HG02678 (cell line): ENCODE measurements around the gene GTSE1.

Experiments used
- ATAC-seq: cut with Tn5 transposase; IDR thresholded peaks from one replicate; pipeline ENCODE4 v1.9.1; 2021; ENCODE audit warnings: mild to moderate bottlenecking, moderate library complexity; ENCODE audit not compliant: unreplicated experiment

Gene GTSE1

DNA sequence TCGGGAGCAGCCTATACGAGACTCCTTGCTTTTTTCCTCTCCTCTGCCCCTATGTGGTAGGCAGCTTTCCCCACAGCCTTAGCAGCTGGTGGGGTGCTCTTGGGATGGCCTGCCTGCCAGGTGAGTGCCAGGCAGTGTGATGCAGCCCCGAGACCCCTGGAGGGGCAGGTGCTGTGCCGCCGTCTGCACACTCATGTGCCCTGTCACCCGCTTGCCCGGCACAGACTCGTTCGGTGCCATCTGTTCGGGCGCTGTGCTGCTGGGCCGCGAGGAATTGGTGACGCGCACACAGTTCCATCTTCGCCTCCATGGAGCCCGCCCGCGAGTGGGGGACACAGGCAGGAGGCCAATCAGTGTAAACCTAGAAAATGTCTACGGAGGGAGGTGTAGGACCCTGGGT lies 54.0 kb downstream of the GTSE1 start:
- no peak for ATAC-seq

- no peak for ATAC-seq
Observed at GRCh38 chr22:46351131-46351735, 54.6 kb downstream of the GTSE1 start.

GRCh38 chr22:46351767-46352166 lies 55.1 kb downstream of the GTSE1 start:
- no peak for ATAC-seq

- ATAC-seq = no peak
Observed at GRCh38 chr22:46352276-46352675, 55.6 kb downstream of the GTSE1 start.

GRCh38 chr22:46352691-46353386 lies 56.2 kb downstream of the GTSE1 start:
- ATAC-seq = no peak

DNA sequence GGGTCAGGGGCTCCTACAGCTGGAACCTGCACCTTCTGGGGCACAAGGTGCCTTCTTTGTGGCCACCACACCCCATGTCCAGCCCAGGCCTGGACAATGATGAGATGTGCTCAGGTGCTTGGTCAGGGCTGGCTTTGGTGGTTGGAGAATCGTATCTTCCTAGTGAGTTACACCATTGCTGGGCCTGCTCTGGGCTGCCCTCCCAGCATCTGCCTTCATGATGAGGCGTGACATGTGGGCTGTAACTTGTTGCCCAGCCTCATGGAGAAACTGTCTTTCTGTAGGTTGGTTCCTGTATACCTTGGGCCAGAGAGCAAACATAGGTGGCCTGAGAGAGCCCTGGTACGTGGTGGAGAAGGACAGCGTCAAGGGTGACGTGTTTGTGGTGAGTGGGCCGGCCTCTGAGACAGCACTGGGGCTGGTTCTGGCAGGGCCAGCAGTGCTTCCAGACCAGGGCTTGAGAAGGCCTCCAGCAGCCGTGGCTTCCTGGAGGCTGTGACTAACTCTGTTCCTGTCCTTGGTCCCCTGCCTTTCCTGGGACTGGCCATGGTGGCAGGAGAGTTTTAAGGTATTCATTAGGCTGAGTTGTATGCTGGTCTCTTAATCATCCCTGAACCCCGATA lies 56.9 kb downstream of the GTSE1 start:
- ATAC-seq = no peak

GRCh38 chr22:46354176-46354992 lies 57.7 kb downstream of the GTSE1 start:
- ATAC-seq = no peak

- ATAC-seq = no peak
Observed at GRCh38 chr22:46354993-46355305, 58.3 kb downstream of the GTSE1 start.

DNA sequence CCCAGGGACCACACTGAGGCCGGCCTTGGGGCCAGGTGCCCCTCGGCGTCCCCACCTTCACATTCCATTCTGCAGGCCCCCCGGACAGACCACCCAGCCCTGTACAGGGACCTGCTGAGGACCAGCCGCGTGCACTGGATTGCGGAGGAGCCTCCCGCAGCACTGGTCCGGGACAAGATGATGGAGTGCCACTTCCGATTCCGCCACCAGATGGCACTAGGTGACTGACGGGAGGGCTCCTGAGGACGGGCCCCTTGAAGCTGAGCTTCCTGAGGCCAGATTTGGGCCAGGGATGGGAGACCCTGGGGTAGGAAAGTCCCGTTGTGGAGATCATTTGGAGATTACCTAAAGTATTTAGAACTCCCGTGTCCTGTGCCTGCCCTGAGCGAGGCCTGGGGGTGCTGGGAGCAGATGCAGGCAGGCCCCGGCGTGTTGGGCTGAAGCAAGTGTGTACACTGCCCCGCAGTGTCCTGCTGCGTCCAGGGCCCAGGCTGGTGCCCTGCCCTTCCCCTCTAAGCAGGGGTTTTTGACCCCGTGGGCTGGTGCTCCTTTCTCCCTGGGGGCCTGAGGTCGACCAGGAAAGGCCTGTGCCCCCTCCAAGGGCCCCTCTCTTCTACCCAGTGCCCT lies 58.8 kb downstream of the GTSE1 start:
- ATAC-seq = no peak

DNA sequence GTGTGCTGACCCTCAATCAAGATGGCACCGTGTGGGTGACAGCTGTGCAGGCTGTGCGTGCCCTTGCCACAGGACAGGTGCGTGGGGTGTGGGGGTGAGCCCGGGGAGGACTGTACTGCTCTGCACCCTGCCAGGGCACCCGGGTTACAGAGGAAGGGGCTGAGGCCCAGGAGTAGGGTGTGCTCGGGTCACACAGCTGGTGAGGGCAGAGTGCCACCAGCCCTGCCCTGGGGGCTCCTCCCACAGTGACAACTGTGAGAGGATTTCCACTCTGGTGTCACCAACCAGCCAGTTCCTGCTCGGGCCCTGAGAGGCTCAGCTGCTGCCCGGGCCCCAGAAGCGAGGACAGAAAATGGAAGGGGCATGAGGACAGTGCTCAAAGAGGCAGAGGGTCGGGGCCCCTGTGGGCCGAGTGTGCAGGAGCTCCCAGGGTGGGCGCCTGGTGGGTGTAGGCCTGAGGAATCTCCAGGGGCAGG lies 59.4 kb downstream of the GTSE1 start:
- no peak for ATAC-seq

DNA sequence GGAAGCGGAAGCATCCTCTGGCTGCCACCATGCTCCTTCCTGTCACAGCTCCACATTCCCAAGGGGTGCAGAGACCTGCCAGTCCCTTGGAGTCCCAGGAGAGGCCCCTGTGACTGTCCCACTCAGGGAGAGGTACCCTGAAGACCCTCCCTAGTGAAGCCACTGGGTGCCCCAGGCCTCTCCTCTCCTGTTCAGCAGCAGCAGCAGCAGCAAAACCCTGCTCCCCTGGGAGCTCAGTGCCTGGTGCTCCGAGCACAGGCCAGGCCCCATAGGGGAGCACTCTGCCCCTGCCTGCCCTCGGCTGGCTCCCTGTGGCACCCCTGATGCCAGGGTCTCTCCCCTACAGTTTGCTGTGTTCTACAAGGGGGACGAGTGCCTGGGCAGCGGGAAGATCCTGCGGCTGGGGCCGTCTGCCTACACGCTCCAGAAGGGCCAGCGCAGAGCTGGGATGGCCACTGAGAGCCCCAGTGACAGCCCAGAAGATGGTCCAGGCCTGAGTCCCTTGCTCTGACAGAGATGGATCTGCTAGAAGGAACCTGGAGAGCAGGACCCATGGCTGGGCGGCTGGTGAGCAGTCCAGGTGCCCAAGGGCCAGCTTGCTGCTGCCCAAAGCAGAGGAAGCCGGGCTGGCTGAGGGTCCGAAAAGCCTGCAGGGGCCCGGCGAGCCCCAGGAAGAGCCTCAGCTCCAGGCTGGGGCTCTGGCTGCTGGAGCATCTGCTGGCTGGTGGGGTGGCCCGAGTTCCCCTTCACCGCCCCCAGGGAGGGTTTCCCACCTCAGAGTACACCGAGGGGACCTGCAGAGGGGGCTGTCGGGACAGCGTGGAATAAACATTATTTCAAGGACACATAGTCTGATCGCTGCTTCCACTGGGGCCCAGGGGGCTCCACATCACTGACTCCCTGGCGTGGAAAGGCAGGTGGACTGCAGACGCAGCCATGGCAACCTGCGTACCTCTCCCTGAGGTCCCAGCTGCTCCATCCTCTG lies 60.1 kb downstream of the GTSE1 start:
- no peak for ATAC-seq

DNA sequence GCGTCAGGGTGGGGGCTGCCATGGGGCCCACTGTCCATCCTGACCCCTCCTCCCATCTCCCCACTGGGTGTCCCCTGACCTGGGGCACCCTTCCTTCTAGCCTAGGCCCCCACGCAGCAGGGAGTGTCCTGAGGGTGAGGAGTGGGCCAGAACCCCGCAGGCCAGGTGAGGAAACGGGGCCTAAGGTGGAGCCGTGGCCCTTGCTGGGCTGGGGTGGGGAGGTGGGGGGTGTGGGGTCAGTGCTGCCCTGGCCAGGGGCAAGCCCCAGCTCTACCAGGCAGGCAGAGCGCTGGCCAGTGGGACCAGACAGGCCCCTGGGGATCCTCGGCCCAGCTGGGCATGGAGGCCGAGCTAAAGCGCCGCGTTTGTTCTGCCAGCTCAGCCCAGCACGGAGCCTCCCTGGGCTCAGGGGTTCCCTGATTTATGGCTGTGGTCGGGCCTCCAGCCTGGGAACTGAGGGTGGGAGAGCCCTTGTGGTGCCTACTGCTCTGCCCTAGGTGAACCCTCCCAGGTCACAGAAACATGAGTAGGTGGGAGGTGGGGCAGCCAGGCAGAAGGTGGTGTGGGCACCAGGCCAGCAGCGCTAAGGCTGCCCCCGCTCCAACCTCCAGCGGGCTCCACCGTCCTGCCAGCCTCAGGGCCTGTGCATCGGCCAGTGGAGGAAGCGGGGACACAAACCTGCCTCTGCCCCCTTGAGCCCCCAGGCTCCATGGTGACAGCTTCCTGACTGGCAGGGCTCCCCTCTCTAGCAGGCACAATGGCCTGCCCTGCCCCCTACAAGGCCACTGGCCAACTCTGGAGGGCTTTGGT lies 61.2 kb downstream of the GTSE1 start:
- ATAC-seq = no peak

DNA sequence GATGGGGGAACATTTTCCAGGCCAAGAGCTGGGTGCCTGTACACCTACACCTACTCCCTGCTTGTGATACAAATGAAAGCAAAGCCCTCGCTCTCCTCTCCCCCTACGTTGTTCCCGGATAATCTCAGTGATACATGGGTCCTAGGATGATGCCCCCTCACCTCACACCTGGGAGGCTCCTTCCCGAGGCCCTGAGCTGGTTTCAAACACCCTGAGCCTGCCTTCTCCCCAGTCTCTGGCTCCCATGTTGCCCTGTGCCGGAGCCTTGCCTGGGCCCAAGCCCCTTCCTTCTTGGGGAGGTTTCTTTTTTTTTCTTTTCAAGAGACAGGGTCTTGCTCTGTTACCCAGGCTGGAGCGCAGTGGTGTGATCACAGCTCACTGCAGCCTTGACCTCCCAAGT lies 62.1 kb downstream of the GTSE1 start:
- no peak for ATAC-seq

DNA sequence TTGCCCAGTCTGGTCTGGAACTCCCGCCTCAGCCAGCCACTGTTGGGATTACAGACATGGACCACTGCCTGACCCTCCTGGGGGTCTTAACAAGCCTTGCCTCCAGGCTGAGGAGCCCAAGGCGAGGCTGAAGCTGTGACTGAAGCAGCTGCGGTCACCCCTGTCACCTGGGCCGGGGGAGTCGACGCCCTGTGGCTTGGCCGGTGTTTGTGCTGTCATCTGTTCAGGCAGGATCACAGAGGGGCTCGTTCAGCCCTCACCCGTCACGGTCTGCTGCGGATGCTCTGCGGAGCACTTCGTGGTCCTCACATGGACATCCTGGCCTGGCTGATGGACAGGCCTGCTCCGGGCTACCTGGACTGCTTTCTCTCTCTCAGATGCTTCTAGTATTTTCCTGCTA lies 62.7 kb downstream of the GTSE1 start:
- ATAC-seq = no peak

GRCh38 chr22:46360097-46360496 lies 63.4 kb downstream of the GTSE1 start:
- ATAC-seq = no peak

DNA sequence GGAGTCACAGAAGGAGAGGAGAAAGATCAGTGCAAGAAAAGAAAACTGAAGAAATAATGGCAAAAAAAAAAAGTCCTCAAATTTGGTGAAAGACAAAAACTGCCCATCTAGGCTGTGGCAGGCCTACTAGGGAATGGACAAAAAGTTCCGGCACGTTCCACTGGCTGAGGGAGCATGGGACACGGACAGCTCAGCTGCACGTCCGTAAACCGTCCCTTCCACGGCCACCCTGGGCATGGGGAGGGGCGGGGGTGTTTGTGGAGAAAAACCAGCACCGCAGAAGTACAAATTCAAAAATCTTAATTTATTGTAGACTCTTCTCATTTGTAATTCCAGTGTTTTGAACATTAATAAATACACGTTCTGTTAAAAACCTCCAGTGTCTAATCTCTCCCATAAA lies 64.2 kb downstream of the GTSE1 start:
- ATAC-seq = no peak

DNA sequence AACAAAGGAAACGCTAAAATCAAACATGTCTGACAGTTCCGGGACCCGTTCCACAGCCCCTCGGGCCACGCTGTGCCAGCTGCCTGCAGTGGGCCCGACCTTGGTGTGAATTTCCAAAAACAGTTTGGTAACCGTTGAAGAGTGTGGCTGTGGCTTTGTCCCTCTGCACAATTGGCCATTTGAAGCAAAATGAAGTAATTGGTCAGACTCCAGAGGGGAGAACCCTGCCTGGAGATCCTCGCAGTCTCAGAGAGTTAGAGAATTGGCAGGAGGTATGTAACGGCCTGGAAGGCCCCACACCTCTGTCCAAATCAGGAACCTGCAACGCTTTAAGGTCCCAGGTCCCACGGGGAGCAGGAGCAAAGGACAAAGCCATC lies 65.1 kb downstream of the GTSE1 start:
- no peak for ATAC-seq

DNA sequence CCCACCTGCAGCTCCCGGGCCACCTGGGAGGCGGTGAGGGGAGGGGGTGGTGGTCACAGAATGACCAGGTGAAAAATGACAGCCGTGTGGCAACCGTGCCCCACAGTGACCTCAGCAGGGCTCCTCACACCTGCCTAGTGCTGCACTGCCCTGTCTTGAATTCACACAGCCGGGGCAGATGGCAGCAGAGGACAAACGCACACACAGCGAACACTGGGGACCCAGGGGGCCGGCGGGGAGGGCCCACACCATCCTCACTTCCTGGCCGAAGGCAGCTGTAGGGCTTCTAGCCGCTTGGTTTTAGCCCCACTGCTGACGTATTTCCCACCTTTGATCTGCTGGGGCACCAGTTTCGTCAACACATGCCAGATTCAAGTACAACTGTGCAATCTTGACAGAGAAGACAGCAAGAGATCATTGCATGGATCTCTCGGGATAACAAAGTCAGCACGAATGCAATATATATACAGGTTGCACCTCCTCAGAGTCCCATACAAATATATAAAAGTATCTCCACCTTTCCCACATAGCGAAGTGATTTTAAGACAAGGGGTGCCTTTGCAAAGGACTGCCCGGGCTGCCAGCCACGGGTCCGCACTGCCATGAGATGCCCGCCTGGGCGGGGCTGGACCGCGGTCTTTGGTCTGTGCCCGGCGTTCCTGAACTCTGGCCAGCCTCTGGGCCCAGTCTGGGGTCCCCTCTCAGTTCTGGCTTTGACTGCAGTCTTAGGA lies 65.7 kb downstream of the GTSE1 start:
- ATAC-seq = no peak
